ENCODE measurements around the gene TEPSIN.
A peak's percentile ranks its signal among the peaks of the same experiment; 100 is the strongest.
"Not testable (repeated sequence)": the region's sequence is repeated elsewhere in the genome, so short reads cannot be mapped to it uniquely, and the experiment has no call there.

Gene TEPSIN

DNA sequence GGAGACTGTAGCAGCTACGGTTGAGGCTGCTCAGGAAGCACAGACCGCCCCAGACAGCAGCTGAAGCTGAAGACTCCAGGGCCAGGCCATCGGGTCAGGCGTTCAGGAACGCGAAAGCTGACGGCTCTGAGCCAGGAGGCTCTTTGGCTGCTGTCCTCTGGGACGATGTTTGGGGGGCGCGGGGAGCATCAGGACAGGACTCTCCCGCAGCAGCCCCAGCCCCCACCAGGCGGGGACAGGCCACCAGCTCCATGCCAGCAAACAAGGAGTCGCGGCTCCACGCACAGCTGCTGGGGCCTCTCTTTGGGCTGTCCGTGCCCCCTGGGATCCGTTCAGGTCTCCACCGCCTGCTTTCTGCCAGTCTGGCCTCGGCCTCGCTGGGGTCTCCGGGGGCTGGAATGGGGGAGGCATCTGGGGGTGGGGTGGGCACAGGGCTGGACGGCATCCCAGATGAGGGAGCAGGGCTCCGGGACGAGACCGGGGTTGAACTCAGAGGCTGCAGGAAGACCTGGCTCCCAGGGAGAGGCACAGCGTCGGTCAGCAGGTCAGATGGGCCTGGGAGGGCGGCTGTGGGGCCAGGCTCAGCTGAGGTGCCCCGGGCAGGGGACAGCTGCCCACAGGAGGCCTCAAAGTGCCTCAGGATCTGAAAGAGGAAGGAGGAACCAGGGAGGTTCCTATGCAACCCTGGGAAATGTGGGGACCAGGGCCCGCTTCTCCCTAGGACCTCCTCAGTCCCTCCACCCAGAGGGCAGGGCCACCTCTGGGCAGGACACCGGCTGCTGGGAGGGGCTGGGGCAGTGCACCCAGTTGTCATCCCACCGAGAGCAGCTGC is 9.8 kb downstream of the TEPSIN start:
- DNase-seq (ENCODE audit: low spot score in 2 of 2) (no peak), ATAC-seq (no peak)
- peaks cover 16% of the 10 kb centered on the region for H3K4me1 Mint-ChIP-seq
- H3K4me3 Mint-ChIP-seq: no peak overlapping the region
- H3K9me3 Mint-ChIP-seq: no peaks in the 10 kb centered on the region
- H3K36me3 Mint-ChIP-seq: peaks cover 8% of the 10 kb centered on the region
- peak overlapping the region; percentile 30 for H3K27ac Mint-ChIP-seq

DNA sequence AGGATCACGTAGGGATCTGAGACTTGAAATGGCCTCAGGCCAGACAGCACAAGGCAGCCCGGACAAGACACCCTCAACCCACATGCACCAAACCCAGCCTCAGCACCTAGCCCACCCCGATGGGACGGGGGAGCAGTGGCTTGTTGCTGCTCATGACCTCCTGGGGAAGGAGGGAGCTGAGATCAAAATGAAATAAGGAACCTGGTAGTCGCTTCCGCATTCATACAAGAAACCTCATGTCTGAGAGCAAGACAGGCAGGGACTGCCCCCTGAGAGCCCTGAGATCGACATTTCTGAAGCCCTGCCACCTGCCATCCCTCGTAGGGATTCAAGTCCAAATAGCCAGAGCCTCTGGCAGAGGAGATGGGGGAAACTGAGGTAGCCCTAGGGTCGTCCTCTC is 10.4 kb downstream of the TEPSIN start:
- Mint-ChIP-seq H3K36me3 (peaks cover 13% of the 10 kb centered on the region), H3K27ac (peak overlapping the region; percentile 0), H3K4me1 (peaks cover 23% of the 10 kb centered on the region), H3K9me3 (no peaks in the 10 kb centered on the region), H3K4me3 (no peak overlapping the region)
- ATAC-seq: no peak
- DNase-seq (ENCODE audit: low spot score in 2 of 2): no peak

DNA sequence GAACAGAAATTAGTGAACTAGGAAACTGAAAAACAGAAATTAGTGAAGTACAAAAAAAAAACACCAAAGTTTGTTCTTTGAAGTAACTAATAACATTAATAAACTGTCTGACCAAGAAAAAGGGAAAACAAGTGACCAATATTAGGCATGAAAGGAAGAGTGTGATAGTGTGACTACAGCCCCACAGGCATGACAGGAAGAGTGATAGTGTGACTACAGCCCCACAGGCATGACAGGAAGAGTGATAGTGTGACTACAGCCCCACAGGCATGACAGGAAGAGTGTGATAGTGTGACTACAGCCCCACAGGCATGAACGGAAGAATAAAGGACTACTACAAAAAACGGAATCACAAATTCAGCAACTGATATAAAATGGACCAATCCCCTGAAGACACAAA is 11.2 kb downstream of the TEPSIN start:
- Mint-ChIP-seq H3K27ac (peak overlapping the region; percentile 0), H3K36me3 (peaks cover 13% of the 10 kb centered on the region), H3K4me1 (peaks cover 25% of the 10 kb centered on the region)
- not testable (repeated sequence) for ATAC-seq; H3K9me3 Mint-ChIP-seq; DNase-seq (ENCODE audit: low spot score in 2 of 2); H3K4me3 Mint-ChIP-seq

DNA sequence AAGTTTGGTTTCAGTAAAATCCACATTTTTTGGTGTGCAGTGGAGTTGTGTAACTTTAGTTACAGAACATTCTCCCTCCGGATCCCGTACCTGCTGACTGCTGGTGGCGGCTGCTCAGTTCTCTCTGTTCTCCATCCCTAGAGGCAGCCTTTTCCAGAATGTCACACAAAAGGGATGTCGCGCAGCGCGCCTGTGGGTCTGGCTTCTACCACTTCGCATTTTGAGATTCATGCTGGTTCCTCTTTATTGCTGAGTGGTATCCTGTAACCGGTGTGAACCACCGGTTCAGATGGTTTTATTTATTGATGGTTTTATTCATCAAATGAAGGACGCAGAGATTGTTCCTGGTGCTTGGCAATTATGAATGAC is 15.1 kb downstream of the TEPSIN start:
- peak overlapping the region; percentile 85 for H3K27ac Mint-ChIP-seq
- peaks cover 10% of the 10 kb centered on the region for H3K36me3 Mint-ChIP-seq
- peaks cover 28% of the 10 kb centered on the region for H3K4me1 Mint-ChIP-seq
- DNase-seq (ENCODE audit: low spot score in 2 of 2): no peak
- no peak for ATAC-seq
- H3K9me3 Mint-ChIP-seq: no peaks in the 10 kb centered on the region
- peak overlapping the region; percentile 78 for H3K4me3 Mint-ChIP-seq

DNA sequence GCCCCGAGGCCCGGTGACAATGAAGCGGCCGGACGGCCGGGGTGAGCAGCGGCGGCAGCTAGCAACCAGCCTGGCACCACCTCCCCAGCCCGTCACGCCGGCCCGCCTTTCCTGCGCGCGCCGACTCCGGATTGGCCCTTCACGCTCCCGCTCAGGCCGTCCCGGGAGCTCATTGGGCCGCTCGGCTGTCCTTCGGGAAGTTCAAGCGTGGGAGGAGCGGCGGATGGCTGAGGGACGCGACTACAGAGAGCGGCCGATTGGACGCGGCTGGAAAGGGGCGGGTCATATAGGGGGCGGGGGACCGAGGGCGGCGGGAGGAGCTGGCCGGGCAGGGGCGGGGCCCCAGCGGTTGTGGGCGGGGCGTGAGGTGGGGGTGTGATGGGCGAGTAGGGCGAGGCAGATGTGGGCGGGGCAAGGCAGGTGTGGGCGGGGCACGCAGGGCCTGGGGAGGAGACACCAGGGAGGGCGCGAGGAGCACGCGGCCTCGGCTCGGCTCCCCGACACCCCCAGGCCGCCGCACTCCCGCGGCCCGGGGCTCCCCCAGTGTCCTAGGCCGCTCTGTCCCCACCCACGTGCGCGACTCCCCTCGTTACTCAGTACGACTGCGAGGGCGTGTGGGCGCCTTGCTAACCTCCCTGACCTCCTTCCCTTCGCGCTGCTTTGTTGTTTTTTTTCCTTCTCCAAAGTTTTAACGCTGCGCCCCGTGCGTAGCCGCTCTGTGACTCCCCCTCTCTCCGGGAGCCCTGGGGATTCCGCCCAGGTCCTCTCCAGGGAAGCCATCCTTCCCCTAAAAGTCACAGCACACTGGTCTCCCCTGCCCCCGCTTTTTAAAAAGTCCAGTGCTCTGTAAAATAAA is 15.7 kb downstream of the TEPSIN start, which contains the start of gene CEP131:
CEP131 (minus strand) TSS at position 60 of the 856 bp plus-strand sequence. CDS start 2,909 bp downstream, outside the sequence.
- DNase-seq (ENCODE audit: low spot score in 2 of 2) (peak; percentile 100), ATAC-seq (peak; percentile 96)
- Mint-ChIP-seq H3K27ac (peak within 1 kb of the TSS; percentile 85), H3K4me1 (peaks cover 28% of the 10 kb centered on the region), H3K36me3 (peaks cover 10% of the 10 kb centered on the region), H3K9me3 (no peaks in the 10 kb centered on the region), H3K4me3 (peak within 1 kb of the TSS; percentile 78)

DNA sequence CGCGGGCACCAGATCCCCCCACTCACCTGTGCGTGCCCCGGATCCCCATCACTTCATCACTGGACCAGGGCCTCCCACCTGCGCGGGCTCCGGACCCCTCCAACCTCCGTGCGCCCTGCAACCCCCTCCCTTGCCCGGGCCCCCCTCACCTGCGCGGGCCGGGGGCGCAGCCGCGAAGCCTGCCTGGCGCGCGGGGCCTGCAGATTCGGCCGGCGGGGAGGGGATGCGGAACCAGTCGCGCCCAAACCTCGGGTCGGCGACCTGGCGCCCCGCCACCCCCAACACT is 16.3 kb downstream of the TEPSIN start:
- Mint-ChIP-seq H3K36me3 (peaks cover 10% of the 10 kb centered on the region), H3K27ac (peak overlapping the region; percentile 85), H3K9me3 (no peaks in the 10 kb centered on the region), H3K4me3 (peak overlapping the region; percentile 78), H3K4me1 (peaks cover 22% of the 10 kb centered on the region)
- DNase-seq (ENCODE audit: low spot score in 2 of 2) (no peak), ATAC-seq (no peak)

DNA sequence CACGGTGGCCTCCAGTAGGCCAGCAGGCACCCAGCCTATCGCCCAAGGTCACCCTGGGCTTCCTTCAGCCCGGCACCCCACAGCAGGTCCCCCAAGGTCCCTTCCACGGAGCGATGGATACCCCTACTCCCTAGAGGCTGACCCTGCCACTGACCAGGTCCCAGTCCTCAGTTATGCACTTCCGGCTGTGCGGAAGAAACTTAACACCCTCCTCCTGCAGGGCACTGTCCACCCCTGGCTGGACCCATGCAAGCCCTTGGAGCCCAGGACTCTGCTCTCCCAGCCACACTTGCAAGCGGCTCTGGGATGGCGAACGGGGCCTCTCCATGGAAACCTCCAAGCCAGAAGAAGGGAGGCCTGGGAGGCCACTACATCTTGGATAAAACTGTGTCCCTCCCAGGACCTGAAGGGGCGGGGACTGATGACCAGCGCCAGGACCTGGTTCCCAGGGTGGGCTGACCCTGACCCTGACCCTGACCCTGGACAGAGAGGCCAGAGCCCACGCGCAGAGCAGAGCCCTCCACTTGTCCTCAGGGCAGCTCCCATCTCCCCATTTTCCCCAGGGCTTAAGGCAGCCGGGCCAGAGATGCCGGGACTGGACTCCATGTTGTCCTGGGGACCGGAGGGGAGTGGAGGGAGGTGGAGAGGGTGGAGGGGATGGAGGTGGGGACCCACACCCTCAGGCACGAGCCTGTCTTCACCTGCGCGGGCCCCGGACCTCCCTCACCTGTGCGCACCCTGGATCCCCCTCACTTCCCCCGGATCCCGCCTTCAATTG is 16.8 kb downstream of the TEPSIN start:
- ATAC-seq: no peak
- H3K9me3 Mint-ChIP-seq: no peaks in the 10 kb centered on the region
- H3K27ac Mint-ChIP-seq: no peak overlapping the region
- peak overlapping the region; percentile 78 for H3K4me3 Mint-ChIP-seq
- no peak for DNase-seq (ENCODE audit: low spot score in 2 of 2)
- H3K36me3 Mint-ChIP-seq: peaks cover 10% of the 10 kb centered on the region
- peaks cover 19% of the 10 kb centered on the region for H3K4me1 Mint-ChIP-seq

DNA sequence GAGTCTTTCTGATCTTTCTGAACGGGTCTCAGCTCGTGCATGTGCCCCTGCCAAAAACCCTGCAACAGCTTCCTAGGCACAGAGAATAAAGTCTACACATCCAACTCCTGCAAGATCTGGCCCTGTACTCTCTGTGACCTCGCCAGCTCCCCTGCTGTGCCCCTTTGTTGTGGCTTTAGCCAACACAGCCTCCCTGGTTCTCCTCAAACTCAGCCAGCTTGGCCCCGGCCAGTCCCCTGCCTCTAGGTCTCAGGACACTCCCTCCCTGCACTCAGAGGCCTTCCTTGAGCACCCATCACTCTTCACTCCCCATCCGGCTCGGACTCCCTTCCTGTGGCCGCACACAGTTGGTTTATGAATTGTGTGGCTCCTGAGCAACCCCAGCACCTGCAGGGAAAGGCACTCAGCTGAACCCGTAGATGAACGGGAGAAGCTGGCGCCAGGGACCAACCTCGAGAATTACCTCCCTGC is 17.4 kb downstream of the TEPSIN start:
- ATAC-seq: no peak
- Mint-ChIP-seq H3K4me1 (peaks cover 19% of the 10 kb centered on the region), H3K4me3 (peak overlapping the region; percentile 78), H3K9me3 (no peaks in the 10 kb centered on the region), H3K27ac (no peak overlapping the region), H3K36me3 (peaks cover 10% of the 10 kb centered on the region)
- no peak for DNase-seq (ENCODE audit: low spot score in 2 of 2)

DNA sequence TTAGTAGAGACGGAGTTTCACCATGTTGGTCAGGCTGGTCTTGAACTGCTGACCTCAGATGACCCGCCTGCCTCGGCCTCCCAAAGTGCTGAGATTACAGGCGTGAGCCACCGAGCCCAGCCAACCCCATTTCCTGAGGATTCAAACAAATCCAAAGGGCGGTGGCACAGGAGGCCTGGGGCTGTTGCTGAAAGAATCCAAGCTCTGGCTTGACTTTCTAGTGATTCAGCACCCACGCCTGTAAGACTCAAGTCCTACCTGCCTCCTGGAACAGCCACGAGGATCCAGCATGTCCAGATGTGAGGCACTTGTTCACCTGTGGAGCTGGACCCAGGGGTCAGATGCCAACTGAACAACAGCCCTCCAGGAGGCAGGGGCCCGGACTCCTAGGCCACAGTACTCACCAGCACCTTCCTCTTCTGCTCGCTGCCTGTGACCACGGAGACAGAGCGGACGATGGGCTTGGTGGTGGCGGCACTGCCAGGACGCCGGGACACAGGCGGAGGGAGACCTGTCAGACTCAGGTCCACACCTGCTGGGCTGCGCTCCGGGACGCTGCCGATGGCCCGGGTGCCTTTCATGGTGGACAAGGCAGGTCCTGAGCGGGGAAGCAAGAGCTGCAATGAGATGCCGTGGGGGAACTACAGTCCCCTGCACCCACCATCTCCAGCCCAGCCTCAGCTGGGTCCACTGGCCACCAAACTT is 19.2 kb downstream of the TEPSIN start:
- Mint-ChIP-seq H3K36me3 (peaks cover 10% of the 10 kb centered on the region), H3K27ac (no peak overlapping the region), H3K4me1 (peaks cover 19% of the 10 kb centered on the region), H3K9me3 (no peaks in the 10 kb centered on the region), H3K4me3 (no peak overlapping the region)
- no peak for ATAC-seq
- DNase-seq (ENCODE audit: low spot score in 2 of 2): no peak

DNA sequence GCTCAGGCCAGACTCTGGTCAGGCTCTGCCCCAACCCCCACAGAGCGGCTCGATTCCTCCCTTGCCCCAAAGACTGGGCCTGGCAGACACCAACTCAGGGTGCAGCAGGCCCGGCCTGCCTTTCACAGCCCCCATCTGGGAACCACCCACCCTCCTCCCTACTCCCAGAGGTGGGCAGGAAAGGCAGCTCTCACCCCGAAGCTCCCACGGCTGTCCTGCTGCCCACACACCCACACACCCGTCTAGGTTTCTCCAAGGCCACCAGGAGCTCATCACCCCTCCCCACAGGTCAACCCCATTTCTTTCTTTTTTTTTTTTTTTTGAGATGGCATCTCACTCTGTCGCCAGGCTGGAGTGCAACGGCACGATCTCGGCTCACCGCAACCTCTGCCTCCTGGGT is 19.9 kb downstream of the TEPSIN start:
- Mint-ChIP-seq H3K36me3 (peaks cover 10% of the 10 kb centered on the region), H3K4me3 (no peak overlapping the region), H3K27ac (no peak overlapping the region), H3K4me1 (peaks cover 18% of the 10 kb centered on the region), H3K9me3 (no peaks in the 10 kb centered on the region)
- DNase-seq (ENCODE audit: low spot score in 2 of 2) (no peak), ATAC-seq (no peak)

DNA sequence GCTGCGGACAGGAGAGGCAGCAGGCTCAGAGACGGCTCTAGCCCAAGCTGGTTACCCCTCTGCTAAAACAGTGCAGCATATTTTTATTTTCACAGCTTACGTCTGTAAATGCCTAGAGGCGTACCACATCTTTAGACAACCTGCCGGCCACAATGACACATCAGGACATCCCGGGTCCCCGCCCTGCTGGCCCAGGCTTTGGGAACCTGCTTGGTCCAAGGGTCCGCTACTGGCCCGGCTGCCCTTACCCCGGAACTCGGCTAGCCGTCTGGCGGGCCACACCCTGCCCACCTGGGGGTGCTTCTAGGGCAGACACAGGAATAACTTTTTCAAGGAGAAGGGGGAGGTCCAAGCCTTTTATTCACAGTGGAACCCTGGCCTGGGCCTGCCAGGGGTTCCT is 20.4 kb downstream of the TEPSIN start:
- Mint-ChIP-seq H3K9me3 (no peaks in the 10 kb centered on the region), H3K4me3 (no peak overlapping the region), H3K4me1 (peaks cover 13% of the 10 kb centered on the region), H3K27ac (no peak overlapping the region), H3K36me3 (peaks cover 6% of the 10 kb centered on the region)
- ATAC-seq: no peak
- no peak for DNase-seq (ENCODE audit: low spot score in 2 of 2)

DNA sequence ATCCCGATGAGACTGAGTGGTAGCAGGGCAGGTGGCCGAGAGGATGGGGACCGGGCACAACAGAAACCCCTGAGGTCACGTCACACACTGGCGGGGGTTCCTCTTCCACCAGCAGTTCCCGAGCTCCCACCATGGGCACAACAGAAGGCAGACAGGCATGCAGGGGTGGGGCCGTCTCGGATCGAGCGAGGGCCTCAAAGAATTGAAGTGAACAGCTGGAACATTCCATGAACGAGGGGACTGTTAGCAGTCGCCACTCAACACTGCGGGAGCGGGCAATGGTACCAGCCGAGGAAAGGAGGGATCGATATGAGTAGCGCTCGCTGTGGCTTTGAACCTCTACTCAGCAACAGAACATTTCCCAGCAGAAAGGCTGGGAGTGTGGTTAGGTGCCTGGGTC is 21.4 kb downstream of the TEPSIN start:
- ATAC-seq (no peak), DNase-seq (ENCODE audit: low spot score in 2 of 2) (no peak)
- Mint-ChIP-seq H3K4me3 (no peak overlapping the region), H3K4me1 (peaks cover 11% of the 10 kb centered on the region), H3K9me3 (no peaks in the 10 kb centered on the region), H3K27ac (no peak overlapping the region), H3K36me3 (peaks cover 6% of the 10 kb centered on the region)

DNA sequence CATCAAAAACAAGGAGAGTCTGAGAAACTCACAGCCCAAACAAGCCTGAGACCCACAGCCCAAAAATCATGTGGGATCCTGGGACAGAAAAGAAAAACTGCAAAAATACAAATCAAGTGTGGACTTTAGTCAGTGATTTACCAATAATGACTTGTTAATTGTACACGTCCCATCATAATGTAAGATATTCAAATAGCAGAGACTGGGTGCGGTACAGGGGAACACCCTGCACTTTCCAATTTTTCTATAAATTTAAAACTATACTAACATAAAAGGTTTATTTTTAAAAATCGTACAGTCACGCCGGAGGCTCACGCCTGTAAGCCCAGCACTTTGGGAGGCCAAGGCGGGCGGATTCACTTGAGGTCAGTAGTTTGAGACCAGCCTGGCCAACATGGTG is 24.9 kb downstream of the TEPSIN start:
- no peak for DNase-seq (ENCODE audit: low spot score in 2 of 2)

DNA sequence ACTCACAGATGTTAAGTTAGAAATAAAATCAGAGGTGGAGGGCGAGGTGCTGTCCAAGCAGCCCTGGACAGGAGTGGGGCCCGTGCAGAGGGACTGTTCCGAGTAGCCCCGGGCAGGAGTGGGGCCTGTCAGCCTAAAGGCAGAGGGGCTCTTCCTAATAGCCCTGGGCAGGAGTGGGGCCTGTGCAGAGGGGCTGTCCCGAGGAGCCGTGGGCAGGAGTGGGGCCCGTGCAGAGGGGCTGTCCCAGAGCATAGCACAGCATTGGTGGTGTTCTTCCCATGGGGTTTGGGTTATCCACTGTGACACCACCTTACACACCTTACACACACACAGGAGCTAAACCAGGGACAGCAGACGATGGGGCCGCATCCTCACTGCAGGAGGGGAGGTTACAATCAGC is 26.5 kb downstream of the TEPSIN start:
- H3K4me1 Mint-ChIP-seq: peaks cover 11% of the 10 kb centered on the region
- DNase-seq (ENCODE audit: low spot score in 2 of 2) (no peak), ATAC-seq (no peak)
- no peaks in the 10 kb centered on the region for H3K9me3 Mint-ChIP-seq
- H3K4me3 Mint-ChIP-seq: no peak overlapping the region
- H3K27ac Mint-ChIP-seq: no peak overlapping the region
- H3K36me3 Mint-ChIP-seq: peaks cover 11% of the 10 kb centered on the region

More for the DNA sequence above, 24.9 kb downstream of the TEPSIN start:
- H3K4me3 Mint-ChIP-seq: no peak overlapping the region
- H3K36me3 Mint-ChIP-seq: no peaks in the 10 kb centered on the region
- no peak for ATAC-seq
- H3K4me1 Mint-ChIP-seq: no peaks in the 10 kb centered on the region
- no peak overlapping the region for H3K27ac Mint-ChIP-seq
- H3K9me3 Mint-ChIP-seq: no peaks in the 10 kb centered on the region

DNA sequence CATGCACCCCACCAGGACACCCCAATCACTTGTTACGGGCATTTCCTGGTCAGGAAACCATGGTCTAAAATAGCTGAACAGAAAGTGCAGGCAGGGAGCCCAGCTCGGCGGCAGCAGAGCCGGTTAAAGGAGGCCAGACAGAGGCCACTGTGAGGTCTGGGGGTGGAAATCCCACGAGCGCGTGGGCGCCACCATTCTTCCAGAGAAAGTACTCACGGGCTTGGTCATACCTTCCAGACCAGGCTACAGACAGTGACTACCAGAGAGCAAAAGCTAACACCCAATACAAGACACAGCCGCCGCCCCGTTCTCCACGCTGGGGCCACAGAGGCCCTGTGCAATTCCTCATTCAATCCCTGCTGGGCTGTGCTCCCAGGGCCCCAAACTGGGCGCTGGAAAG is 28.0 kb downstream of the TEPSIN start:
- Mint-ChIP-seq H3K36me3 (peaks cover 11% of the 10 kb centered on the region), H3K4me1 (peaks cover 11% of the 10 kb centered on the region), H3K9me3 (no peaks in the 10 kb centered on the region), H3K27ac (no peak overlapping the region), H3K4me3 (no peak overlapping the region)
- DNase-seq (ENCODE audit: low spot score in 2 of 2) (no peak), ATAC-seq (no peak)

Data from stimulated activated effector memory CD8-positive, alpha-beta T cell treated with anti-CD3 and anti-CD28 coated beads, Interleukin-12 subunit alpha, Interleukin-12 subunit beta, amount 100 ng/mL, for 72 hours (primary cell).